A673 (cell line): ENCODE data around the gene PMEPA1.

ENCODE experiments used
- EZH2 ChIP-seq: fragments of 200-600 bp; sonication (generic); IDR thresholded peaks from 2 replicates; pipeline ENCODE4 v1.6.1; 2017; ENCODE audit warnings: borderline replicate concordance, low read depth, mild to moderate bottlenecking, mixed read lengths, antibody characterized with exemption, low read length; ENCODE audit not compliant: poor library complexity, severe bottlenecking
- TF ChIP-seq, protein P1 (sequence below): fragments of 300-800, 200-600 bp; sonication (generic); conservative IDR thresholded peaks from 2 replicates; pipeline ENCODE4 v1.5.1; 2017; ENCODE audit warnings: low read depth, mild to moderate bottlenecking, antibody characterized with exemption, low read length, moderate library complexity, mixed read lengths

DNA sequence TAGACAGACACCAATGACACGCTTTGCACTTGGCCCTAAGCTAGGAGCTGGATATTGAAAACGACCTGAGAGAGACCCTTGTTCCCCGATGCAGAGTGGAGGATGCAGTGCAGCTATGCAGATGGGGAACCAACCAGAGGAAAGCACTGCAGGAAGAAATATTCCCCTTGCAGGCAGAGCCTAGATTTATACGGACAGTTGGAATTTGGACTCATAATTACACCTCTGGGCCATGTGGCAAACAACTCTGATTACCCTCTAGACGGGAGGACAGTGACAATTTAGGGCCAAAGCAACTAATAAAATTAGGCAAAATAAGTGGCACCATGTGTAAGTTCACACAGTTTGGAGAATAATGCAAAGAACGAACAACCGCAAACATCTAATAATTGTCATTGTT, 12.3 kb downstream of the PMEPA1 start:
- TF ChIP-seq, protein P1, sequence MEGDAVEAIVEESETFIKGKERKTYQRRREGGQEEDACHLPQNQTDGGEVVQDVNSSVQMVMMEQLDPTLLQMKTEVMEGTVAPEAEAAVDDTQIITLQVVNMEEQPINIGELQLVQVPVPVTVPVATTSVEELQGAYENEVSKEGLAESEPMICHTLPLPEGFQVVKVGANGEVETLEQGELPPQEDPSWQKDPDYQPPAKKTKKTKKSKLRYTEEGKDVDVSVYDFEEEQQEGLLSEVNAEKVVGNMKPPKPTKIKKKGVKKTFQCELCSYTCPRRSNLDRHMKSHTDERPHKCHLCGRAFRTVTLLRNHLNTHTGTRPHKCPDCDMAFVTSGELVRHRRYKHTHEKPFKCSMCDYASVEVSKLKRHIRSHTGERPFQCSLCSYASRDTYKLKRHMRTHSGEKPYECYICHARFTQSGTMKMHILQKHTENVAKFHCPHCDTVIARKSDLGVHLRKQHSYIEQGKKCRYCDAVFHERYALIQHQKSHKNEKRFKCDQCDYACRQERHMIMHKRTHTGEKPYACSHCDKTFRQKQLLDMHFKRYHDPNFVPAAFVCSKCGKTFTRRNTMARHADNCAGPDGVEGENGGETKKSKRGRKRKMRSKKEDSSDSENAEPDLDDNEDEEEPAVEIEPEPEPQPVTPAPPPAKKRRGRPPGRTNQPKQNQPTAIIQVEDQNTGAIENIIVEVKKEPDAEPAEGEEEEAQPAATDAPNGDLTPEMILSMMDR, result no peak
- no peak for TF ChIP-seq EZH2
